ENCODE data around the gene JUN.

The JUN gene

GRCh38 chr1:58782178-58783089, 1.4 kb downstream of the JUN start (continued):
- TF ChIP-seq ZNF521 (tag by site-specific recombination; IDR thresholded peaks at IDR 0.05) (no peak), ZNF423 (tag by site-specific recombination; IDR thresholded peaks at IDR 0.05) (no peak), ZBTB20 (tag by site-specific recombination; IDR thresholded peaks at IDR 0.05) (no peak; the same call in 1 of the 2 replicates), ZNF248 (tag by site-specific recombination; IDR thresholded peaks at IDR 0.05) (no peak), PRDM1 (tag by site-specific recombination; IDR thresholded peaks at IDR 0.05) (no peak), ZNF292 (tag by site-specific recombination; IDR thresholded peaks at IDR 0.05; ENCODE audit: borderline replicate concordance, low read depth) (no peak), ZNF19 (tag by site-specific recombination; IDR thresholded peaks at IDR 0.05; ENCODE audit: low read depth) (no peak), BCL11B (tag by site-specific recombination; IDR thresholded peaks at IDR 0.05; ENCODE audit: low read depth) (peak; percentile 21; the same call in 1 of the 2 replicates), SCRT2 (tag by site-specific recombination; IDR thresholded peaks at IDR 0.05) (no peak; the same call in 1 of the 2 replicates), ZNF202 (tag by site-specific recombination; IDR thresholded peaks at IDR 0.05; ENCODE audit: borderline replicate concordance) (no peak), ZNF404 (tag by site-specific recombination; IDR thresholded peaks at IDR 0.05) (no peak), TSHZ1 (tag by site-specific recombination; IDR thresholded peaks at IDR 0.05; ENCODE audit: borderline replicate concordance) (no peak), KLF9 (tag by site-specific recombination; IDR thresholded peaks at IDR 0.05; ENCODE audit: low read depth) (no peak), PRDM10 (tag by site-specific recombination; IDR thresholded peaks at IDR 0.05) (no peak), PRDM2 (tag by site-specific recombination; IDR thresholded peaks at IDR 0.05; ENCODE audit: borderline replicate concordance) (no peak), ZNF692 (tag by site-specific recombination; IDR thresholded peaks at IDR 0.05) (no peak), ZNF26 (tag by site-specific recombination; IDR thresholded peaks at IDR 0.05) (no peak), ZNF624 (tag by site-specific recombination; IDR thresholded peaks at IDR 0.05) (no peak), HOXD13 (CRISPR knock-in tag; IDR thresholded peaks at IDR 0.05; ENCODE audit: borderline replicate concordance) (no peak), IKZF3 (tag by site-specific recombination; IDR thresholded peaks at IDR 0.05) (no peak), HOXA7 (CRISPR knock-in tag; IDR thresholded peaks at IDR 0.05; ENCODE audit: borderline replicate concordance) (no peak), ZNF677 (tag by site-specific recombination; IDR thresholded peaks at IDR 0.05) (no peak)
